Measurements from ENCODE around the gene PARD3. TPM values are rescaled to one million over a fixed set of nuclear protein-coding genes. Genes with fewer than 3 reads are reported as not detected.
A peak's percentile ranks its signal among the peaks of the same experiment; 100 is the strongest.

PARD3 gene
- total RNA-seq, 4 donors from 2014 or later, result 115 to 226 (median 141) TPM

DNA sequence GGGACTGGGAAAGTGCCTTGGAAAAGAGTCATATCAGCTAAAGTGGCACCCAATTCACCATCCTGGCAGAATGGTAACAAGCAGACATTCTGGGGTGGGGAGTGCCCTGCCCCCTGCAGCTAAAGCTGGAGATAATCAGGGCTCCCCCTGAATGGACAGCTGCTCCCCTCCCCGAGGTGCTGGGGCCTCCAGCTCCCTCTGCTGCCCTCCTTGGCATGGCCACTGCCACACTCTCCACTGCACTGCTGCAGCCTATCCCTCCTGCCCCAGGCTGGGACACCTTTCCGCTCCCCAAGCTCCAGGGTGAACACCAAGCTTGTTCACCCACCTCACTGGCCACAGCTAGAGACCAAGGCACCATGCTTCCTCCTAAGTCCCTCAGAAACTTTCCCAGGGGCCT is 9.8 kb upstream of the PARD3 start:
- no peak for DNase-seq (ENCODE audit: low spot score in 2 of 2)
- WGBS, result 79% methylated on average over 2 of the region's 2 CpGs
- Histone ChIP-seq H3K9me3 (no peaks in the 10 kb centered on the region), H3K27ac (no peak overlapping the region), H3K4me3 (no peak overlapping the region), H3K4me1 (no peaks in the 10 kb centered on the region), H3K27me3 (no peaks in the 10 kb centered on the region), H3K36me3 (no peaks in the 10 kb centered on the region)
- TF ChIP-seq POLR2AphosphoS5 (IDR thresholded peaks at IDR 0.05) (no peak), EP300 (IDR thresholded peaks at IDR 0.05) (no peak), POLR2A (IDR thresholded peaks at IDR 0.05) (no peak)
- TF ChIP-seq, protein P1, sequence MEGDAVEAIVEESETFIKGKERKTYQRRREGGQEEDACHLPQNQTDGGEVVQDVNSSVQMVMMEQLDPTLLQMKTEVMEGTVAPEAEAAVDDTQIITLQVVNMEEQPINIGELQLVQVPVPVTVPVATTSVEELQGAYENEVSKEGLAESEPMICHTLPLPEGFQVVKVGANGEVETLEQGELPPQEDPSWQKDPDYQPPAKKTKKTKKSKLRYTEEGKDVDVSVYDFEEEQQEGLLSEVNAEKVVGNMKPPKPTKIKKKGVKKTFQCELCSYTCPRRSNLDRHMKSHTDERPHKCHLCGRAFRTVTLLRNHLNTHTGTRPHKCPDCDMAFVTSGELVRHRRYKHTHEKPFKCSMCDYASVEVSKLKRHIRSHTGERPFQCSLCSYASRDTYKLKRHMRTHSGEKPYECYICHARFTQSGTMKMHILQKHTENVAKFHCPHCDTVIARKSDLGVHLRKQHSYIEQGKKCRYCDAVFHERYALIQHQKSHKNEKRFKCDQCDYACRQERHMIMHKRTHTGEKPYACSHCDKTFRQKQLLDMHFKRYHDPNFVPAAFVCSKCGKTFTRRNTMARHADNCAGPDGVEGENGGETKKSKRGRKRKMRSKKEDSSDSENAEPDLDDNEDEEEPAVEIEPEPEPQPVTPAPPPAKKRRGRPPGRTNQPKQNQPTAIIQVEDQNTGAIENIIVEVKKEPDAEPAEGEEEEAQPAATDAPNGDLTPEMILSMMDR (IDR thresholded peaks at IDR 0.05), result no peak

GRCh38 chr10:34821587-34822585 is 6.8 kb upstream of the PARD3 start:
- no peaks in the 10 kb centered on the region for H3K36me3 ChIP-seq
- H3K27ac ChIP-seq, result no peak overlapping the region
- DNase-seq (ENCODE audit: low spot score in 2 of 2), result no peak
- H3K4me3 ChIP-seq, result no peak overlapping the region
- WGBS, result 94% methylated on average over 6 of the region's 6 CpGs
- TF ChIP-seq POLR2AphosphoS5 (IDR thresholded peaks at IDR 0.05) (no peak), POLR2A (IDR thresholded peaks at IDR 0.05) (no peak), EP300 (IDR thresholded peaks at IDR 0.05) (no peak)
- TF ChIP-seq, protein P1 (IDR thresholded peaks at IDR 0.05), result no peak
- H3K9me3 ChIP-seq, result no peaks in the 10 kb centered on the region
- H3K27me3 ChIP-seq, result no peaks in the 10 kb centered on the region
- no peaks in the 10 kb centered on the region for H3K4me1 ChIP-seq

GRCh38 chr10:34817586-34817985 is 2.5 kb upstream of the PARD3 start:
- Histone ChIP-seq H3K9me3 (no peaks in the 10 kb centered on the region), H3K4me3 (no peak overlapping the region), H3K27me3 (no peaks in the 10 kb centered on the region), H3K36me3 (no peaks in the 10 kb centered on the region), H3K27ac (no peak overlapping the region), H3K4me1 (peaks cover 28% of the 10 kb centered on the region)
- WGBS, result 94% methylated on average over 3 of the region's 3 CpGs
- DNase-seq (ENCODE audit: low spot score in 2 of 2), result no peak
- no peak for TF ChIP-seq EP300 (IDR thresholded peaks at IDR 0.05)
- TF ChIP-seq POLR2AphosphoS5 (IDR thresholded peaks at IDR 0.05), result no peak
- no peak for TF ChIP-seq POLR2A (IDR thresholded peaks at IDR 0.05)
- TF ChIP-seq, protein P1 (IDR thresholded peaks at IDR 0.05), result no peak

DNA sequence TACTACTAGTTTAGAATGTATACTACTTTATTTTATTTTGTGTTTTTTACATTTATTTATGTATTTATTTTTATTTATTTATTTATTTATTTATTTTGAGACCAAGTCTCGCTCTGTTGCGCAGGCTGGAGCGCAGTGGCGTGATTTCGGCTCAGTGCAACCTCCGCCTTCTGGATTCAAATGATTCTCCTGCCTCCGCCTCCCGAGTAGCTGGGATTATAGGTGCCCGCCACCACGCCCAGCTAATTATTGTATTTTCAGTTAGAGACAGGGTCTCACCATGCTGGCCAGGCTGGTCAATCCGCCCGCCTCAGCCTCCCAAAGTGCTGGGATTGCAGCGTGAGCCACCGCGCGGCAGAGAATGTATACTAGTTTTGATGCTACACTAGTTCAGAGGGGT is 2.0 kb upstream of the PARD3 start:
- H3K27me3 ChIP-seq, result no peaks in the 10 kb centered on the region
- DNase-seq (ENCODE audit: low spot score in 2 of 2), result peak in 1 of 2 donors; percentile 38
- 93% methylated on average over 16 of the region's 16 CpGs for WGBS
- H3K4me1 ChIP-seq, result peaks cover 34% of the 10 kb centered on the region
- no peak for TF ChIP-seq EP300 (IDR thresholded peaks at IDR 0.05)
- TF ChIP-seq, protein P1 (IDR thresholded peaks at IDR 0.05), result no peak
- no peak for TF ChIP-seq POLR2AphosphoS5 (IDR thresholded peaks at IDR 0.05)
- TF ChIP-seq POLR2A (IDR thresholded peaks at IDR 0.05), result no peak
- no peak overlapping the region for H3K4me3 ChIP-seq
- H3K27ac ChIP-seq, result no peak overlapping the region
- no peaks in the 10 kb centered on the region for H3K9me3 ChIP-seq
- no peaks in the 10 kb centered on the region for H3K36me3 ChIP-seq

DNA sequence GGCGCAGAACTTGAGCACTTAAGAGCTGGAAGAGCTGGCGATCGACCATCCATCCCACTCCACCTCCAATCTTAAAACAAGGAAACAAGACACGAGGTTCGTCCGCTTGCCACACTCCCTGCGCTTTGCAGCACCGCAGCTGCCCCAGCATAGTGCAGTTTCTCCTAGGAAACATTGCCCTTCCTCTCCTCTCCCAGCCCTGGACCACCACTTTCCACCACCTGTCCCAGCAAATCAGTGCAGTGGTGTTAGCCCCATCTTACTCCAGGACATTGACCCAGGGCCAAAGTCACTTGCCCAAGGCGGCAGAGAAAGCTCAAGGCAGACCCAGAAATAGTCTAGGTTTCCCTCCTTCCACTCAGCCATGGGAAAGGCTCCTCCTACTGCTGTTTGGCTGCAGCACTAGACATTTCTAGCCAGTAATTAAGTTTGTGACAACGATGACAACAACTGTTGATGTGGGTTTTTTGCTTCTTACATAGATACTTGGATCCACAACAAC is 1.5 kb upstream of the PARD3 start:
- H3K4me3 ChIP-seq, result peak overlapping the region; percentile 91
- 3% methylated on average over 10 of the region's 10 CpGs for WGBS
- no peaks in the 10 kb centered on the region for H3K9me3 ChIP-seq
- H3K4me1 ChIP-seq, result peaks cover 38% of the 10 kb centered on the region
- H3K36me3 ChIP-seq, result no peaks in the 10 kb centered on the region
- DNase-seq (ENCODE audit: low spot score in 2 of 2), result peak; percentile 66 to 80
- TF ChIP-seq, protein P1 (IDR thresholded peaks at IDR 0.05), result no peak
- no peak for TF ChIP-seq POLR2A (IDR thresholded peaks at IDR 0.05)
- peak overlapping the region; percentile 93 for H3K27ac ChIP-seq
- H3K27me3 ChIP-seq, result no peaks in the 10 kb centered on the region
